Keratinocyte (primary cell): ENCODE data around the gene MYH10.

Source experiments
- CTCF ChIP-seq, 3 experiments: IDR thresholded peaks in 1 of 3; conservative IDR thresholded peaks in 1 of 3; optimal IDR thresholded peaks in 1 of 3; 2 replicates in 2 of 3; 3 replicates in 1 of 3; pipeline versions ENCODE3 to v1.5.1; 2011; ENCODE audit warnings: low read length in 3 of 3, mild to moderate bottlenecking in 3 of 3, moderate library complexity in 2 of 3, control low read depth in 1 of 3, inconsistent platforms in 1 of 3; ENCODE audit not compliant: insufficient read depth in 2 of 3; ENCODE audit errors: extremely low read depth in 1 of 3
- EZH2 ChIP-seq: IDR thresholded peaks from one replicate; pipeline ENCODE4 v1.6.1; 2012; ENCODE audit warnings: inconsistent platforms, mild to moderate bottlenecking, low read length, moderate library complexity

GRCh38 chr17:8518850-8519249, 111.7 kb downstream of the MYH10 start:
- TF ChIP-seq CTCF (optimal IDR thresholded peaks at IDR 0.05 in 1 of 3, IDR thresholded peaks at IDR 0.05 in 1 of 3, conservative IDR thresholded peaks at IDR 0.05 in 1 of 3; ENCODE audit: extremely low read depth in 1 of 3, insufficient read depth in 2 of 3, low read length in 3 of 3), result no peak
- no peak for TF ChIP-seq EZH2
